ENCODE results near the gene PSMG4.
A peak's percentile ranks its signal among the peaks of the same experiment; 100 is the strongest.

PSMG4 gene

DNA sequence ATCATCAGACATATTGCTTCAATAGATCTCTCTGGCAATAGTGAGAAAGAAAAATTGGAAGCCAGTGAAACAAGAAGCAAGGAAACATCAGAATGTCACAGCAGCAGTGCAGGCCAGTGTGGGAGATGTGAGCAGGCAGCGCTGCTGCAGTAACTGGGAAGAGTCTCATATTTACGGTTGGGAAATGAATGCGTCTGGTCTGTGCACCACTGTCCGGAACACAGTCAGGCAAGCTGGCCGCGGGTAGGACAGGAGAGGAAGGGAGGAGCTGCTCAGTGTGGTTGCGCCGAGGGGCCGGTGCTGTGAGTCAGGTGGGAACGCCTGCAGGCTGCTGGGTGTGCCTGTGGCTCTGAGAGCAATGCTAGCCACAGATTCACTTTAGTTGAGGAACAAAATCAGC is 6.4 kb upstream of the PSMG4 start:
- no peak for DNase-seq (ENCODE audit: low spot score)

DNA sequence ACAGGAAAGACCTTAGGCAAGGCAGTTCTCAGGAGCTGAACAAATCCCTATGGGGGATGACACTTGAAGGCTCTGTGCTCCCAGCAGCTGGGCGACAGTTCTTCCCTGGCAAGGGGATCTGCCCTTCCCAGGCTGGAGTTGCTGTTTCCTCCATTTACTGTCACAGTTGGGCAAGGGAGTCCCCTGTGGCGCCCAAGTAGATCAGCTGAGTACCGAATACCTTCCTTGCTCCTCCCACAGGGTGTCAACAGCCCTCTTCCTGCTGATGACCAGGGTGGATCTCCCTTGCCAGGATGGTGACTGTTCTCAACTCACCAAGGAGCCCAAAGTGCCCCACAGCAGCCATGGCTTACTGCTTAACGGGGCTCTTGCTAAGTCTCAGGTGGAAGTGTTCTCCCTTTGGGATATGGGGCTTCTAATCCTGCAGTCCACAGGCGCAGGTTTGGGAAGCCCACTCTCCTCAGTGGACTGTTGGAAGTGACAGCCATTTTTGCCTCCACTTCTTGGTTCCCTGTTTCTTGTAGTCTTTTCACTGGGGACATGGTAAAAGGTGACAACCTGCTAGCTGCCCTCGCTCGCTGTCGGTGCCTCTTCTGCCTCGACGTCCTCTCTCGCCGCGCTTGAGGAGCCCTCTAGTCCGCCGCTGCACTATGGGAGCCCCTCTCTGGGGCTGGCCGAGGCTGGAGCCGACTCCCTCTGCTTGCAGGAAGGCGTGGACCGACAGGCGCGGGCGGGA is 5.7 kb upstream of the PSMG4 start:
- DNase-seq (ENCODE audit: low spot score) = no peak

DNA sequence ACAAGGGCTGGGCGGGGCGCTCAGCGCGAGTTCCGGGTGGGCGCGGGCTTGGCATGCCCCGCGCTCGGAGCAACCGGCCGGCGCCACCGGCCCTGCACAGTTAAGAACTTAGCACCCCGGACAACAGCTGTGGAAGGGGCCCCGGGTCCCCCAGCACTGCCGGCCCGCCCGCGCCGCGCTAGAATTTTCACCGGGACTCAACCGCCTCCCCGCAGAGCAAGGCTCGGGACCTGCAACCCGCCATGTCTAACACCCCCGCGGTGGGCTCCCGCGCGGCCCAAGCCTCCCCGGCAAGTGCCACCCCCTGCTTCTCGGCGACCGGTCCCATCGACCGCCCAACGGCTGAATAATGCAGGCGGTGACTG is 5.2 kb upstream of the PSMG4 start:
- DNase-seq (ENCODE audit: low spot score) = no peak

DNA sequence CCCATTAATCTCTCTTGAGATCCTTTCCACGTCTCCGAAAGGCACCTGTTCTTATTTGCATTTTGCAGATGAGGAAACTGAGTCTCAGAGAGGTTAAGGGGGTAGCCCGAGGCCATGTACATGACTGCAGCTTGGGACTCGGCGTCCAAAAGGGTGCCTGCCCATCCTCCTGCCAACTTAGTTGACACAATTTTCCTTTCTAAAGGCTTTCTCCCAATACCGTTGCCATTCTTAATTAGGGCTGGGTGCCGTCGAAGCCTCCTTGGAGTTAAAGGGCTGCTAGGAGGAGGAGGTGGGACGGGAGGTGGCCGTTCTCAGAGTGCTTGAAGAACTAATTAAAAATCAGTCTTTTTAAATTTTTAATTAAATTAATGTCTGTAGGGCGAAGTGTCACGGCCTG is 546 bp upstream of the PSMG4 start:
- no peak for DNase-seq (ENCODE audit: low spot score)

DNA sequence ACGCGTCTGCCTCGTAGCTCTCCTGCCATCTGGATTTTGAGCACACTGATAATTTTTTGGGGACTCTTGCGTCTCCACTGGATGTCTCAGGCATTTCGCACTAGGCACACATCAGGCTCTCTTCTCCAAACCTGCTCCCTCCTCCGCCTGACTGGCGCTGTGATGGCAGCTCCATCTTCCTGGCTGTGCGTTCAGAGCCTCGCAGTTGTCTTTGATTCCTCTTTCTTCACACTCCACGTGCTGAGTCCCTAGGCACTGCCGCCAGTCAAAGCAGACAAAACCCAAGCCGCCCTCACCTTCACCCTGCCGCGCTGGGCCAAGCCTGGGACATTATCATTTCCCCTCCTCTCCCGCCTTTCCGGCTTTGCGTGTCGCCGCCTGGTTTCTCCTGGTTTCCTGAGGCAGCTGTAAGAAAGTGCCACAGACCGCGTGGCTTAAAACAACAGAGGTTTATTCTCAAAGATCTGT is 778 bp downstream of the PSMG4 start:
- peak; percentile 69 for DNase-seq (ENCODE audit: low spot score)

DNA sequence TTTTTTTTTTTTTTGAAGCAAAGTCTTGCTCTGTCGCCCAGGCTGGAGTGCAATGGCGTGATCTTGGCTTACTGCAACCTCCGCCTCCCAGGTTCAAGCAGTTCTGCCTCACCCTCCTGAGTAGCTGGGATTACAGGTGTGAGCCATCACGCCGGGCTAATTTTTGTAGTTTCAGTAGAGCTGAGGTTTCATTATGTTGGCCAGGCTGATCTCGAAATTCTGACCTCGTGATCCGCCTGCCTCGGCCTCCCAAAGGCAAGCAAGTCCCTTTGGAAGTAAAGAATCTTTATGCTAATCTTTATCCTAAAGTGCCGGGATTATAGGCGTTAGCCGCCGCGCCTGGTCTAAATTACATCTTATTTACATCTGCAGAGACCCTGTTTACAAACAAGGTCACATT is 1.5 kb downstream of the PSMG4 start:
- no peak for DNase-seq (ENCODE audit: low spot score)

DNA sequence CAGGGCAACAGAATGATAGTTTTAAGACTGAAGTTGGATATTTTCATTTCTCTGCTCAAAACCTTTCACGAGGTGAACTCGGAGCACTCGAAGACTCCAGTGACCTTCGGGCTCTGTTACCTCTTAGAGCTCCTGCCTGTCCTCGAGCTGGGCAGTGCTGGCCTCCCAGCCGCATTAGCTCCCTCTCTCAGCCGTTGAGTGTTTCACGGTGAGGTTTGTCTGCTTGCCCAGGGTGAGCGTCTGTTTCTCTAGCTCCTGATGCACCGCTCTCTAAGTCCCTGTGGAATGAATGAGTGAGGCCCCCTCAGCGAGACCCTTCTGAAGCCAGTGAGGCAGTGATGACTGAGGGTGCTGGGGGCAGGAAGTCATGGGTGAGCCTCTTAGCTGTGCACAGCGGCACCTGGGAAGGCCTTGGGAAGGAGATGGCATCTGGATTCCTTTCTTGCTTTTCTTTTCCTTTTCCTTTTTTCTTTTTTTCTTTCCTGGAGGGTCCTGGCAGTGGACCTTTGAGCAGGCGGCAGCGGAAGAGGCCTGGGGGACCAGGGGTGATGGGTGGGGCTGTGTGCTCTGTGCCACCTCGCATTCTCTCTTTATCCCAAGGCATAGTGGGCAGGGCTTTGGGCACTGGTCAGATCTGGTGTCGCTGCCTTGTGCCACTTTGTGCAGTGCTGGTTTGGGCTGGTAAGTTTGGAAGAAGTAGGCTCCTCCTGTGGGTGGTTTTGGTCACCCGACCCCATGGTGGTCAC is 2.2 kb downstream of the PSMG4 start:
- peak; percentile 41 for DNase-seq (ENCODE audit: low spot score)

DNA sequence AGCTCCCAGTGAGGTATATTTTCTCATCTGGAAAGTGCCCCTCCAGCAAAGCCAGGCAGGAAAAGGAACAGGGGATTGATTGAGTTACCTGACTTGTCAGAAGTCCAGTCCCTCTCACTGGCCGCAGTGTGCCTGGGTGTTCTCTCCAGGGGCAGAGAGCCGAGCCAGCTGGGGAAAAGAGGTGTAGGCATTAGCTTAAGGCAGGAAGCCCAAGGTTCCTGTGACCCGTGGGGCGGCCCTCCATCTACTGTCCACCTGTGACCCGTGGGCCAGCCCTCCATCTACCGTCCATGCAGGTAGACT is 2.7 kb downstream of the PSMG4 start:
- DNase-seq (ENCODE audit: low spot score) = no peak

DNA sequence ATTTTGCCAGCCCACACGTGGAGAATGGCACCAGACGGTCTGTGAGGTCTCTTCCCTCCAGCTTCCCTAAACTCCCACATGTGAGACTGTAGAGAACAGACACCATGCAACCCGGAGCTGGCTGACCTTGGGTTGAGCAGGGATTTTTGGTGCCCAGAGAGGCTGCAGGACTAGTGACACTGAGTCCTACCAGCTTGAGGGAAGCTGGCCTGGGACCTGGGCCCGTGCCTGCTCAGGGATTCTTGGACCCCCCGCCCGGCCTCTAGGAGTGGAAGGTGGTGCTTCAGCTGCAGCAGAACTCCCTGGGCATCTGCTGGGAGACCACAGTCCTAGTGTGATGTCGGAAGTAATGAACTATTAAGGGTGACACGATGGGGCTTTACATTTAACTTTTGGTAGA is 3.2 kb downstream of the PSMG4 start:
- DNase-seq (ENCODE audit: low spot score) = peak; percentile 29

DNA sequence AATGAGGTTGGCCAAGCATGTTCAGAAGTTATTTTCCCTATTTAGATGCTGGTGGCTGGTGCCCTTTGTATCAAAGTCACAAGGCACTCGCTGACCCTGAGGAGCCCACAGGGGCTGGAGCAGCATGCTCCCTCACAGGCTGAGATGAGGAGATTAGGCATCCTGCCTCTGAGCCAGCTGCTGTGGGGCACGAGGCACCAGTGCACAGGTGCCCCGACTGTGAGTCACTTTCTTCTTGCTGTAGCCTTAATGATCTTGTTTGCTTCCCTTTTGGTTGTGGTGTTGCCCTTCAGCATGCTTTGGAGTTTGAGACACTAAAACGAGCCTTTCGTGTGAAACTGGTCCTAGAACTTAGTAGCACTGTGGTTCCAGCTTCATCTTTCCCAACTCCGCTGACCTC is 4.3 kb downstream of the PSMG4 start:
- DNase-seq (ENCODE audit: low spot score) = peak; percentile 60

DNA sequence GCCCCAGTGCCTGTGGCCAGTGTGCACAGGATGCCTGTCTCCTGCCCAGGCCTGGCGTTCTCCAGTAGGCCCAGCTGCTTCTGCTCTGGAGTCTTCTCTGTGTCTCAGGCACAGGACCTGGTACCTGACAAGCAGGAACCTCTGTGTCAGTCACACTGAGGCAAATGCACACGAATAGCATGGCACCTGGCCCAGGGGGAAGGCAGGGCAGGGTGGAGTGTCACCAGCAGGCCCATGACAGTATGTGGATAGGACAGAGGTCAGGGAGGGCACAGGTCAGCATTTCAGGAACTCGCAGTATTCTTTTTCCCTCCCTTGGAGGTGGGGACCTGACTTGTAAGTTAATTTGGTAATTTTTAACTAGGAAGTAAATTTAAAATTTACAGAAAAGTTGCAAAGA is 5.6 kb downstream of the PSMG4 start:
- DNase-seq (ENCODE audit: low spot score) = no peak

DNA sequence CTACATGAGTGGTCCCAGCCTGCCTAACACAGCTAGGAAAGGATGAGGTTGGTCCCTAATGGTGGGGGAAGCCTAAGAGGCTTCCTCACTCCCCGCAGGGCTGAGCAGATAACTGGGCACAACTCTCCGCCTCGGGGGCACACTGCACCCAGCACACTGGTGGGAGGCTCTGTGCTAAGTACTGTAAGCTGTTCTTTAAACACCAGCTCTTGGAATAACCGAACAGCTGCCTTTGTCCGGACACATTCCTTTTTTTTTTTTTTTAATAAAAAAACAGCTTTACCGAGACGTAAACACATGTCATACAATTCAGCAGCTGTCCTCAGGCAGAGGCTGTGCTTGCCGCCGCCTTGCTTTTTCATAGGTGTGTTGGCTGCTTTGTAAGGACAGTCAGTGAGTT is 6.9 kb downstream of the PSMG4 start:
- no peak for DNase-seq (ENCODE audit: low spot score)

DNA sequence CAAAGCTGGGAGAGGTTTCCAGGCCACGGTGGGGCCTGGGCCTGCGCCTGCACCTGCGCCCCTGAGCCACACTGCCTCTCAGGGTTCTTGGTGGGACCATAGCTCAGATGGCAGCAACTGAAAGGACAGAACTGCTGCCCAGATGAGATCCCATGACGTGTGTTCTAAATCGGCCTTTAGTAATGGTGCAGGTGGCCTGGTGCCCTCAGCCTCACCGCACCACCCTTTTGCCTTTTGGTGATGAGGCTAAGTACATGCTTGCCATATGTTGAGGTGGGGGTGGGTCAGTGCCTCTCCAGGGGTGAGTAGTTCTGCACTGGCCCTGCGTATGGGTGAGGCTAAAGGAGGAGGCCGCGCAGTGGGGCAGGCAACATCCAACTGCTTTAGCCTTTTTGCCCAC is 7.4 kb downstream of the PSMG4 start:
- no peak for DNase-seq (ENCODE audit: low spot score)

DNA sequence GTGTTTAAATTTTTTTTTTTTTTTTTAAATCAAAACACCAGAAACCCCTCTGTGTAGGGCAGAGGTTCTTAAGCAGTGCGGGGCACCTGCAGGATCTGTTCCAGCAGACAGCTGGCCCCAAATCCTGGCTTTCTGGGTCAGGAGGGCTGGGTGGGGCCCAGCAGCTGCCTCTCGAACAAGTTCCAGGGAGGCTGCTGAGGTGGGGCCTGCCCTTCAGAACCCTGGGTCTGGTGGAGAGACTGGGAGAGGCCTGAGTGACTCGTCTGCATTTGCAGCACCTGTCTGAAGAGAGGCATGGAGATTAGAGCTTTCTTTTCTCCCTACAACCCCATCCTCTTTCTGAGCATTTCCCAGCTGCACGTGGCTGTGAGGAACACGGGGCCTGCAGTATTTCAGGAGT is 8.4 kb downstream of the PSMG4 start:
- DNase-seq (ENCODE audit: low spot score) = no peak

DNA sequence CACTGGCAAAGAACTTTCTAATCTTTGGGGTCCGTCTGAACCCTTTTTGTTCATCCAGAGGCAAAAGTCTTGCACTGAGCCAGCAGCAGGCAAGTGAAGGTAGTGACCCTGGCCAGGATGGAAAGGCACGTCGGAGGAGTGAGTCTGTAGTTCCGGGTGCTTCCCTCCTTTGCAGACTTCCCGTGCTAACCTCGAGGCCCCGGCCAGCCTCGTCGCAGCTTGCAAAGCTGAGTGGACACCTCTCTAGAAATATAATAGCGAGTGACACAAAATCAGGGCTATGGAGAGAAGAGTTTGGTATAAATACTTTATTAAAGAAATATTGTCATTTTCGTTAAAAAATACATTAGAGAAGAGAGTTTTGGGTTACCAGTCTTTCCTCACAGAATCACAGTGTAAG is 9.9 kb downstream of the PSMG4 start:
- no peak for DNase-seq (ENCODE audit: low spot score)

DNA sequence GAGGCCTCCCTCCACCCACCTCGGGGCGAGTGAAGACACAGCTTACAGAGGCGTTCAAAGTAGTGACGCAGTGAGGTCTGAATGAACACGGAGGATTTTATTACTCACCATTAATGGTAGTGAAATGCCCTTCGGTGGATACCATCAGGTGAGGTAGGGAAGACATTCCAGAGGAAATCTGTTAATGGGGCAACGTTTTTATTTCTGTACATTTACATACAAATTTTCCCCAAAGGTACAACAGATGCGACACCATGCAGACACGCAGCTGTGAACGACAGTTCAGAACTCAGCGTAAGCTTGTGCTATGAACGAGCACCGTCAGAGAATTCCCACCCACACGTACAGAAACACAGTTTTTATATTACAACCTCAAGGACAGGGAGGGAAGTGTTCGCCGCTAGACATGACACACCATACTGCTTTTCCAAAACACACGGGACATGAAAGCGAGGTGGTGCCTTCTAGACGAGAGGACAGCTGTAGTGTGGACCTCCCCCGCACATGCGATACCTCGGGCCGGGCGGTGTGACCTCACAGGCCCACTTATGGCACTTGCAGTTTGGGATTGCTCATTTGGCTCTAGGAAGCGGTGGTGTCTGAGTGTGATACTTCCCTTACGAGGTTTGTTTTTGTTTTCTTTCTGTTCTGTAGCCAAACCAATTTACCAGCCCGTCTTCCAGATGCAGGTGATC is 10.7 kb downstream of the PSMG4 start:
- DNase-seq (ENCODE audit: low spot score) = no peak

DNA sequence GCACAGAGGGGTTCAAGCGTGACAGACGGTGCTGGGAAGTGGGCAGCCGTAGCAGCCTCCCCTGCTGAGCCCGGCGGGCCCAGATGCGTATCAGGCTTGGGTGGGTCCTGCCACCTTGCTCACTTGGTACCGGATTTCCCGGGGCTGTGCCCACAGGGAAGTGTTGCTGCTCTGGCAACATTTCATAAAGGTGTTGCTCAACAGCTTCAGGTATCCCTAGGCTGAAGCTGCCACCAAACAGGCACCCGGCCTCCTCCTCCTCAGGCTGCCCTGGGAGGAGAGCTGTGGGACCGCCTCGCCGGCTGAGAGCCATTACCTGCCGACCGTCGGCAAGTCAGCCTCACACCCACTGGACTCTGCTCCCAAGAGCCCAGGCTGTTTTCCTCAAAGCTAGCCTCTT is 11.5 kb downstream of the PSMG4 start:
- DNase-seq (ENCODE audit: low spot score) = no peak

DNA sequence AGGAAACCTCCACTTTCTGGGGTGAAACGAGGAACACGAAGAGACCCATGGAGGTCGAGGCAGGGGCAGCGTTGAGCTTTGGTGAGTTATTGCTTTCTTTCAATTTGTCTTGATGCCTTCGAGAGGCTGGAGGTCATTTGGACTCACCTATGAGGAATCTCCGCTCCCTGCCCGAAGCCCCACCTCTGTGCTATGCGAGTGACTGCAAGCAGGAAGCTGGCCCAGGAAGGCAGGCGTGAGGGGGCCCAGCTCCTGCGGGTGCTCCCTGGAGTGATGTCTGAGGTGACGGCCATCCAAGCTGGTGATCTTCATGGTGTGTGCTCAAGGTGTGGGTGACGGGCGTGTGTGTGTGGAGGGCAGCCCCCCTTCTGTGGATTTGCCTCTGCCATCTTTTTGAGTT is 13.0 kb downstream of the PSMG4 start:
- DNase-seq (ENCODE audit: low spot score) = no peak

DNA sequence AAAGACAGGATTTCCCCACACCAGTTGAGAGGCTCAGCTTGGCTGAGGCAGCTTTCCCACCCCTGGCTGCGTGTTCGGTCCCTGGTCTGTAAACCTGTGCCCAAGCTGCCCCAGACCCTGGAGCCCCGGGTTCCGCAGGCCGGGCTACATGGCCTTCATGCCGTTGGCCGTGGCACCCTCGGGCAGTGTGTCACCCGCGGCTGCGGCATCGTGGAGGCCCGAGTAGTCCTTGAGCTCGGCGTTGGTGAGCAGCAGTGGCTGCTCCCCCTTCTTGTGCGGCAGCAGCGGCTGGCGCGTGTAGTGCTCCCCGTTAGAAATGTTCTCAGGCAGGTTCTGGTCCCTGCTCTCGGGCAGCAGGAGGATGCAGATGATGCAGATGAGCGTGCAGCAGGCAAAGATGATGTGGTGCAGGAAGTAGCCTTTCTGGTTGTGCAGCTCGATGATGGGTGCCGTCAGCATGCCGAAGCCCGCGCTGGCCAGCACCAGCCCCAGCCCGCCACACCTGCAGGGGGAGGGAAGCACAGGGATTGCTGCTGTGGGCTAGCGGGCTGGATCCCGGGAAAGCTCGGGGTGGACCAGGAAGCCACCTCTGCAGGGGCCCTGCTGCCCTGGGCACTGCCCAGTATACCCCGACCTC is 14.3 kb downstream of the PSMG4 start:
- DNase-seq (ENCODE audit: low spot score) = no peak

DNA sequence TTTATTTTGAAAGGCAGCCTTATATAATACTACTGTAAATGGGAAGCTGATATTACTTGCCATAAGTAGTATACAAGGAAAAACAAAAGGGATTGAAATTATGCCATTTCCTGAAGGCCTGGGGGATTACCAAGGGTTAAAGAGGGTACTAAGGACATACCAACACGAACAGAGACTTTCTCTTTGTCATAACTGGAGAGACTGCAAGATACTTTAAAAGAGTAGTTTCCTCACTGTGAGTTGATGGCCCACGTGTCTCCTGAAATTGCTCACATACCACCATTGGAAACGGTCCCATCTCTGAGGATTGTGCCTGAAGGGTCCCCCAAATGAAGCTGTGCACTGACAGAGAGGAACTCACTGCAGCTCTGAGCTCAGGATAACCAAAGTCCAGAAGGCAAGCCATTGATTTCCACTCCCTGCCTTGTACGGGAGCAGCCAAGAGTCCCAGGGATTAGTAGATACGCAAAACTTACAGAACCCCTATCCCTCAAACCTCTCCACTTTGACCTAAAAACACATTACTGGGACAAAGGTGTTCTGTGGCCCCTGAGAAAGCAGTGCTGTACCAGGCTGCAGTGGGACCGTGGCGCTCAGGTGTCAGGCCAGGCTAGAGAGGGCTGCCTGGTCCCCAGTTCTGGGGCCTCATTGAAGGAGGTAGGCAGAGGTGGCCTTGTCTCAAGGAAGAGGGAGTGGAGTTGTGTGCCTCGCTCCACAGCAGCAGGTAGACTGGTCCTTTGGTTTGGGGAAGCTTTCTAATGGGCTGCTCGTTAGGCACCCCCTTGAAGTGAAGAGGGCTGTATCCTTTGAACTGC is 15.2 kb downstream of the PSMG4 start:
- DNase-seq (ENCODE audit: low spot score) = no peak

DNA sequence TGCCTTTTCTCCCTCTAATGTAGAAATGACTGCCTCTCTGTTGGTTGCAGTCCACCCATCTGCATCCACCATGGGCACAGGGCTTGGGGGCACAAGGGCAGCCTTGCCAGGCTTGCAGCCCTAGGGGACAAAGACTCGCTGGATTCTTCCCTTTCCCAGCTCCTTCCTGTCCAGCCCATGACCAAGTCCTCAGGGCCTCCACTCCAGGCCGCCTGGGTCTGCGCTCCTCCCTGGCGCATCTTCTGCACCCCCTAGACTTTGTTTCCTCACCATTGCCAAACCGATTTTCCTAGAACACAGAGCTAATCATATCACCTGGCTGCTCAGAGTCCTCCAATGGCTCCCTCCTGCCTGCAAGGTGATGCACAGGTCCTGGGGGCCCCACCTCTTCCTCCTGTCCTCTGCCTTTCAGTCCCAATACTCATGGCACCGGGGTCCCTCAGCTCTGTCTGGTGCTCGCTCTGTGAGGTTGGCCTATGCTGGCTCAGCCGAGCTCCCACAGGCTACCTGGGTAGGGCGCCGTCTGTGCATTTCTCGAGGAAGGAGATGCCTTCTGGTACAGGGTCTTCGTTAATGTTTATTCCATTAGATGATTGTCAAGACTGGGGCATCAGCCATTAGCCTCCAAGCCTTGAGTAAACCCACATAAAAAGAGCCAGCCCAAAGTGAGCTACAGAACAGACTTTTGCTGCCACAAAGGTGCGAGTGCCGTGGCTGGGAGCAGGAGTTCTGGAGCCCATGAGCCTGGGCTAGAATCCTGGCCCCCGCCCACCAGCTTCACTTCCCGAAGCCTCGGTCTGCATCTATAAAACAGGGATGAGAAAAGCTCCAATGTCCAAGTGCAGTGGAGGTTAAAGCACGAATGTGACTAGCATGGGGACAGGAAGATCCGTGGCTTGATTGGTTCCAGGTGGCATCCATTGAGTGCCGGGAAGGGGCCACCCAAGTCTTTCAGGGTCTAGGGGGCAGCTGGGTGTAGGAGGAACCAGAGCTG is 17.7 kb downstream of the PSMG4 start:
- DNase-seq (ENCODE audit: low spot score) = no peak
